SK-N-SH treated with all-trans-retinoic acid at 6 μM for 48 hours (cell line): Measurements from ENCODE around the gene FXYD6.

Experiments
- ATAC-seq: fragments of 200-7000 bp; cut with Tn5 transposase; 3 replicates; pipeline ENCODE4 v1.9.1; 2020; ENCODE audit warnings: mild to moderate bottlenecking, moderate library complexity
- ARNTL ChIP-seq: fragments of 450-650 bp; formaldehyde crosslinking; IDR thresholded peaks from 2 replicates; pipeline ENCODE4 v1.5.0; 2020; ENCODE audit warnings: low read depth, mild to moderate bottlenecking, moderate library complexity, borderline replicate concordance
- BACH2 ChIP-seq: fragments of 250-450 bp; sonication (Bioruptor Pico); IDR thresholded peaks from 2 replicates; pipeline ENCODE4 v1.9.0; 2021; ENCODE audit warnings: mild to moderate bottlenecking, borderline replicate concordance
- ESRRG ChIP-seq: fragments of 250-450 bp; sonication (Bioruptor Pico); IDR thresholded peaks from 2 replicates; pipeline ENCODE4 v1.6.1; 2021; ENCODE audit warnings: mild to moderate bottlenecking
- GLIS3 ChIP-seq: fragments of 250-450 bp; sonication (Bioruptor Pico); IDR thresholded peaks from 2 replicates; pipeline ENCODE4 v1.5.0; 2020; ENCODE audit warnings: mild to moderate bottlenecking, moderate library complexity
- ISL1 ChIP-seq: fragments of 250-450 bp; sonication (Bioruptor Pico); IDR thresholded peaks from 2 replicates; pipeline ENCODE4 v2.1.2; 2022; ENCODE audit warnings: mild to moderate bottlenecking, moderate library complexity
- OSR1 ChIP-seq: fragments of 250-450 bp; sonication (Bioruptor Pico); IDR thresholded peaks from 2 replicates; pipeline ENCODE4 v1.8.0; 2022; ENCODE audit warnings: moderate library complexity, mild to moderate bottlenecking, inconsistent platforms
- PPARA ChIP-seq: fragments of 250-450 bp; sonication (Bioruptor Pico); IDR thresholded peaks from 2 replicates; pipeline ENCODE4 v1.5.0; 2020; ENCODE audit warnings: mild to moderate bottlenecking, borderline replicate concordance
- RARB ChIP-seq: fragments of 250-450 bp; sonication (Bioruptor Pico); IDR thresholded peaks from 2 replicates; pipeline ENCODE4 v1.8.0; 2021; ENCODE audit warnings: mild to moderate bottlenecking, moderate library complexity
- SNAI2 ChIP-seq: fragments of 250-450 bp; sonication (Bioruptor Pico); IDR thresholded peaks from 2 replicates; pipeline ENCODE4 v1.5.0; 2020; ENCODE audit warnings: mild to moderate bottlenecking, moderate library complexity
- TCF4 ChIP-seq: fragments of 250-450 bp; sonication (Bioruptor Pico); IDR thresholded peaks from 2 replicates; pipeline ENCODE4 v1.8.0; 2021; ENCODE audit warnings: mild to moderate bottlenecking, moderate library complexity, borderline replicate concordance
- TOX ChIP-seq: fragments of 250-450 bp; sonication (Bioruptor Pico); IDR thresholded peaks from 2 replicates; pipeline ENCODE4 v1.8.0; 2021; ENCODE audit warnings: mild to moderate bottlenecking, moderate library complexity, borderline replicate concordance
- ZFP30 ChIP-seq: fragments of 450-650 bp; formaldehyde crosslinking; IDR thresholded peaks from 2 replicates; pipeline ENCODE4 v1.5.0; 2022; ENCODE audit warnings: mild to moderate bottlenecking, moderate library complexity
- ZNF565 ChIP-seq: fragments of 450-650 bp; formaldehyde crosslinking; conservative IDR thresholded peaks from 2 replicates; pipeline ENCODE4 v1.5.0; 2020; ENCODE audit warnings: low read depth, mild to moderate bottlenecking, moderate library complexity
- ZNF70 ChIP-seq: fragments of 450-650 bp; formaldehyde crosslinking; IDR thresholded peaks from 2 replicates; pipeline ENCODE4 v1.5.0; 2020; ENCODE audit warnings: mild to moderate bottlenecking, moderate library complexity
- ZNF8 ChIP-seq: fragments of 450-650 bp; formaldehyde crosslinking; IDR thresholded peaks from 2 replicates; pipeline ENCODE4 v1.5.0; 2020; ENCODE audit warnings: mild to moderate bottlenecking, moderate library complexity
- TF ChIP-seq, protein P1 (sequence below): fragments of 250-450 bp; sonication (Bioruptor Pico); IDR thresholded peaks from 2 replicates; pipeline ENCODE4 v1.8.0; 2020; ENCODE audit warnings: mild to moderate bottlenecking, moderate library complexity, borderline replicate concordance
- TF ChIP-seq, protein P2 (sequence below): fragments of 250-450 bp; sonication (Bioruptor Pico); IDR thresholded peaks from 2 replicates; pipeline ENCODE4 v1.5.0; 2020; ENCODE audit warnings: mild to moderate bottlenecking, moderate library complexity
- TF ChIP-seq, protein P3 (sequence below): fragments of 250-450 bp; sonication (Bioruptor Pico); IDR thresholded peaks from 2 replicates; pipeline ENCODE4 v1.5.1; 2020; ENCODE audit warnings: low read depth, mild to moderate bottlenecking, moderate library complexity
- TF ChIP-seq, protein P4 (sequence below): fragments of 250-450 bp; sonication (Bioruptor Pico); IDR thresholded peaks from 2 replicates; pipeline ENCODE4 v1.8.0; 2021; ENCODE audit warnings: low read depth, mild to moderate bottlenecking, moderate library complexity, borderline replicate concordance

FXYD6 gene

GRCh38 chr11:117874910-117875381 lies 1.5 kb downstream of the FXYD6 start:
- ATAC-seq, result no peak
- TF ChIP-seq ARNTL (no peak), GLIS3 (CRISPR knock-in tag) (no peak), ESRRG (CRISPR knock-in tag) (no peak), SNAI2 (no peak), OSR1 (CRISPR knock-in tag) (no peak), ZNF565 (CRISPR knock-in tag) (no peak), RARB (CRISPR knock-in tag) (no peak)
- TF ChIP-seq, protein P1, sequence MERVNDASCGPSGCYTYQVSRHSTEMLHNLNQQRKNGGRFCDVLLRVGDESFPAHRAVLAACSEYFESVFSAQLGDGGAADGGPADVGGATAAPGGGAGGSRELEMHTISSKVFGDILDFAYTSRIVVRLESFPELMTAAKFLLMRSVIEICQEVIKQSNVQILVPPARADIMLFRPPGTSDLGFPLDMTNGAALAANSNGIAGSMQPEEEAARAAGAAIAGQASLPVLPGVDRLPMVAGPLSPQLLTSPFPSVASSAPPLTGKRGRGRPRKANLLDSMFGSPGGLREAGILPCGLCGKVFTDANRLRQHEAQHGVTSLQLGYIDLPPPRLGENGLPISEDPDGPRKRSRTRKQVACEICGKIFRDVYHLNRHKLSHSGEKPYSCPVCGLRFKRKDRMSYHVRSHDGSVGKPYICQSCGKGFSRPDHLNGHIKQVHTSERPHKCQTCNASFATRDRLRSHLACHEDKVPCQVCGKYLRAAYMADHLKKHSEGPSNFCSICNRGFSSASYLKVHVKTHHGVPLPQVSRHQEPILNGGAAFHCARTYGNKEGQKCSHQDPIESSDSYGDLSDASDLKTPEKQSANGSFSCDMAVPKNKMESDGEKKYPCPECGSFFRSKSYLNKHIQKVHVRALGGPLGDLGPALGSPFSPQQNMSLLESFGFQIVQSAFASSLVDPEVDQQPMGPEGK (CRISPR knock-in tag), result no peak
- TF ChIP-seq, protein P2, sequence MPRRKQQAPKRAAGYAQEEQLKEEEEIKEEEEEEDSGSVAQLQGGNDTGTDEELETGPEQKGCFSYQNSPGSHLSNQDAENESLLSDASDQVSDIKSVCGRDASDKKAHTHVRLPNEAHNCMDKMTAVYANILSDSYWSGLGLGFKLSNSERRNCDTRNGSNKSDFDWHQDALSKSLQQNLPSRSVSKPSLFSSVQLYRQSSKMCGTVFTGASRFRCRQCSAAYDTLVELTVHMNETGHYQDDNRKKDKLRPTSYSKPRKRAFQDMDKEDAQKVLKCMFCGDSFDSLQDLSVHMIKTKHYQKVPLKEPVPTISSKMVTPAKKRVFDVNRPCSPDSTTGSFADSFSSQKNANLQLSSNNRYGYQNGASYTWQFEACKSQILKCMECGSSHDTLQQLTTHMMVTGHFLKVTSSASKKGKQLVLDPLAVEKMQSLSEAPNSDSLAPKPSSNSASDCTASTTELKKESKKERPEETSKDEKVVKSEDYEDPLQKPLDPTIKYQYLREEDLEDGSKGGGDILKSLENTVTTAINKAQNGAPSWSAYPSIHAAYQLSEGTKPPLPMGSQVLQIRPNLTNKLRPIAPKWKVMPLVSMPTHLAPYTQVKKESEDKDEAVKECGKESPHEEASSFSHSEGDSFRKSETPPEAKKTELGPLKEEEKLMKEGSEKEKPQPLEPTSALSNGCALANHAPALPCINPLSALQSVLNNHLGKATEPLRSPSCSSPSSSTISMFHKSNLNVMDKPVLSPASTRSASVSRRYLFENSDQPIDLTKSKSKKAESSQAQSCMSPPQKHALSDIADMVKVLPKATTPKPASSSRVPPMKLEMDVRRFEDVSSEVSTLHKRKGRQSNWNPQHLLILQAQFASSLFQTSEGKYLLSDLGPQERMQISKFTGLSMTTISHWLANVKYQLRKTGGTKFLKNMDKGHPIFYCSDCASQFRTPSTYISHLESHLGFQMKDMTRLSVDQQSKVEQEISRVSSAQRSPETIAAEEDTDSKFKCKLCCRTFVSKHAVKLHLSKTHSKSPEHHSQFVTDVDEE (CRISPR knock-in tag), result no peak
- TF ChIP-seq, protein P3, sequence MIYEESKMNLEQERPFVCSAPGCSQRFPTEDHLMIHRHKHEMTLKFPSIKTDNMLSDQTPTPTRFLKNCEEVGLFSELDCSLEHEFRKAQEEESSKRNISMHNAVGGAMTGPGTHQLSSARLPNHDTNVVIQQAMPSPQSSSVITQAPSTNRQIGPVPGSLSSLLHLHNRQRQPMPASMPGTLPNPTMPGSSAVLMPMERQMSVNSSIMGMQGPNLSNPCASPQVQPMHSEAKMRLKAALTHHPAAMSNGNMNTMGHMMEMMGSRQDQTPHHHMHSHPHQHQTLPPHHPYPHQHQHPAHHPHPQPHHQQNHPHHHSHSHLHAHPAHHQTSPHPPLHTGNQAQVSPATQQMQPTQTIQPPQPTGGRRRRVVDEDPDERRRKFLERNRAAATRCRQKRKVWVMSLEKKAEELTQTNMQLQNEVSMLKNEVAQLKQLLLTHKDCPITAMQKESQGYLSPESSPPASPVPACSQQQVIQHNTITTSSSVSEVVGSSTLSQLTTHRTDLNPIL (CRISPR knock-in tag), result no peak
- TF ChIP-seq, all 23 proteins: peak for 0

- no peak for ATAC-seq
- TF ChIP-seq ZNF8 (CRISPR knock-in tag), result no peak
- TF ChIP-seq, protein P4, sequence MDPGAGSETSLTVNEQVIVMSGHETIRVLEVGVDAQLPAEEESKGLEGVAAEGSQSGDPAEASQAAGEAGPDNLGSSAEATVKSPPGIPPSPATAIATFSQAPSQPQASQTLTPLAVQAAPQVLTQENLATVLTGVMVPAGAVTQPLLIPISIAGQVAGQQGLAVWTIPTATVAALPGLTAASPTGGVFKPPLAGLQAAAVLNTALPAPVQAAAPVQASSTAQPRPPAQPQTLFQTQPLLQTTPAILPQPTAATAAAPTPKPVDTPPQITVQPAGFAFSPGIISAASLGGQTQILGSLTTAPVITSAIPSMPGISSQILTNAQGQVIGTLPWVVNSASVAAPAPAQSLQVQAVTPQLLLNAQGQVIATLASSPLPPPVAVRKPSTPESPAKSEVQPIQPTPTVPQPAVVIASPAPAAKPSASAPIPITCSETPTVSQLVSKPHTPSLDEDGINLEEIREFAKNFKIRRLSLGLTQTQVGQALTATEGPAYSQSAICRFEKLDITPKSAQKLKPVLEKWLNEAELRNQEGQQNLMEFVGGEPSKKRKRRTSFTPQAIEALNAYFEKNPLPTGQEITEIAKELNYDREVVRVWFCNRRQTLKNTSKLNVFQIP (CRISPR knock-in tag), result no peak
- no peak for TF ChIP-seq SNAI2
- no peak for TF ChIP-seq OSR1 (CRISPR knock-in tag)
- no peak for TF ChIP-seq ESRRG (CRISPR knock-in tag)
- TF ChIP-seq BACH2 (CRISPR knock-in tag), result no peak
- TF ChIP-seq TCF4 (CRISPR knock-in tag), result no peak
- TF ChIP-seq, protein P1 (CRISPR knock-in tag), result no peak
- no peak for TF ChIP-seq ZFP30
- TF ChIP-seq ZNF70 (CRISPR knock-in tag), result no peak
- TF ChIP-seq TOX (CRISPR knock-in tag), result no peak
- no peak for TF ChIP-seq PPARA
- TF ChIP-seq ZNF565 (CRISPR knock-in tag), result no peak
- TF ChIP-seq, protein P2 (CRISPR knock-in tag), result no peak
- no peak for TF ChIP-seq ISL1 (CRISPR knock-in tag)
- TF ChIP-seq, protein P3 (CRISPR knock-in tag), result no peak
- no peak for TF ChIP-seq ARNTL
These were observed 2.1 kb downstream of the FXYD6 start for GRCh38 chr11:117874253-117874909.
